ENCODE data around the gene SGMS1. TPM values are rescaled to one million over a fixed set of nuclear protein-coding genes. Genes with fewer than 3 reads are reported as not detected.

Gene SGMS1
- total RNA-seq, 2 donors from 2014 or later: 32.5 to 35.9 TPM

GRCh38 chr10:50322077-50322476, 301.7 kb downstream of the SGMS1 start:
- Histone ChIP-seq H3K9me3 (no peaks in the 10 kb centered on the region), H3K4me1 (peaks cover 0 to 47% of the 10 kb centered on the region in 2 donors), H3K27ac (peak overlapping the region in 1 of 2 donors; percentile 14), H3K36me3 (no peaks in the 10 kb centered on the region), H3K4me3 (no peak overlapping the region), H3K27me3 (no peaks in the 10 kb centered on the region)
- no peak for TF ChIP-seq CTCF (IDR thresholded peaks at IDR 0.05)
- no peak for DNase-seq (ENCODE audit: low spot score)

GRCh38 chr10:50318129-50318528, 305.6 kb downstream of the SGMS1 start:
- no peaks in the 10 kb centered on the region for H3K27me3 ChIP-seq
- H3K27ac ChIP-seq: no peak overlapping the region
- H3K4me1 ChIP-seq: peaks cover 0 to 38% of the 10 kb centered on the region in 2 donors
- no peak for TF ChIP-seq CTCF (IDR thresholded peaks at IDR 0.05)
- H3K4me3 ChIP-seq: no peak overlapping the region
- H3K36me3 ChIP-seq: no peaks in the 10 kb centered on the region
- no peak for DNase-seq (ENCODE audit: low spot score)
- no peaks in the 10 kb centered on the region for H3K9me3 ChIP-seq

GRCh38 chr10:50316695-50317648, 306.8 kb downstream of the SGMS1 start:
- Histone ChIP-seq H3K4me1 (peaks cover 0 to 34% of the 10 kb centered on the region in 2 donors), H3K27ac (no peak overlapping the region), H3K27me3 (no peaks in the 10 kb centered on the region), H3K36me3 (peaks cover 3% of the 10 kb centered on the region), H3K4me3 (no peak overlapping the region), H3K9me3 (no peaks in the 10 kb centered on the region)
- no peak for TF ChIP-seq CTCF (IDR thresholded peaks at IDR 0.05)
- no peak for DNase-seq (ENCODE audit: low spot score)

- Histone ChIP-seq H3K36me3 (peaks cover 5% of the 10 kb centered on the region), H3K4me1 (peaks cover 0 to 26% of the 10 kb centered on the region in 2 donors), H3K9me3 (no peaks in the 10 kb centered on the region), H3K27me3 (no peaks in the 10 kb centered on the region), H3K27ac (peak overlapping the region in 1 of 2 donors; percentile 54), H3K4me3 (no peak overlapping the region)
- DNase-seq (ENCODE audit: low spot score): no peak
- no peak for TF ChIP-seq CTCF (IDR thresholded peaks at IDR 0.05)
Measured at GRCh38 chr10:50316174-50316573, 307.6 kb downstream of the SGMS1 start.

DNA sequence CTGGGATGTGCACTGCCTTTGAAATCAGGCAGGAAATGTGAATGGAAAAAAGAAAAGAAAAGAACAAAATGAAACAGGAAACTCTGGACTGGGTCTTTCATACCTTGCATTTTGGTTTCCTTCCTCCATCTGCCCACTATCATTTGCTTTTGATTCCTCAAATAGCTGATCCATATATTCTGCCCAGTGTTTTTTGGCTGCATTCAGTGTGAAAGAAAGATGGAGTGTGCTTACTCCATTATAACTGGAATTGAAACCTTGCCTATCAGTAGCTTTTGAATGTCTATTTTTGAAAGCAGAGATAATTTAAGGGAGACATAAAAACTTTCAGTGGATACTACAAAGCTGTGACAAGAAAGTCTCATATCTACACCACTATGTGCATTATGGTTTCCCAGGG, 308.3 kb downstream of the SGMS1 start:
- TF ChIP-seq CTCF (IDR thresholded peaks at IDR 0.05): no peak
- no peaks in the 10 kb centered on the region for H3K9me3 ChIP-seq
- H3K27me3 ChIP-seq: no peaks in the 10 kb centered on the region
- peaks cover 13% of the 10 kb centered on the region for H3K36me3 ChIP-seq
- H3K4me1 ChIP-seq: peaks cover 0 to 24% of the 10 kb centered on the region in 2 donors
- no peak overlapping the region for H3K4me3 ChIP-seq
- peak overlapping the region in 1 of 2 donors; percentile 54 for H3K27ac ChIP-seq
- DNase-seq (ENCODE audit: low spot score): no peak

Data from right atrium auricular region (tissue), 2 donors.